ENCODE results near the gene ST6GAL2. TPM values are rescaled to one million over a fixed set of nuclear protein-coding genes. Genes with fewer than 3 reads are reported as not detected.

The ST6GAL2 gene
- polyA plus RNA-seq, 3 donors: 0.01 to 0.11 (median 0.06) TPM

- no peak overlapping the region for H3K27ac ChIP-seq (ENCODE audit: low read depth, low read length)
- 38 to 80% (median 75%) methylated on average over 7 of the region's 7 CpGs for WGBS, 3 donors
These were observed 45.9 kb downstream of the ST6GAL2 start for GRCh38 chr2:106839849-106840595.

DNA sequence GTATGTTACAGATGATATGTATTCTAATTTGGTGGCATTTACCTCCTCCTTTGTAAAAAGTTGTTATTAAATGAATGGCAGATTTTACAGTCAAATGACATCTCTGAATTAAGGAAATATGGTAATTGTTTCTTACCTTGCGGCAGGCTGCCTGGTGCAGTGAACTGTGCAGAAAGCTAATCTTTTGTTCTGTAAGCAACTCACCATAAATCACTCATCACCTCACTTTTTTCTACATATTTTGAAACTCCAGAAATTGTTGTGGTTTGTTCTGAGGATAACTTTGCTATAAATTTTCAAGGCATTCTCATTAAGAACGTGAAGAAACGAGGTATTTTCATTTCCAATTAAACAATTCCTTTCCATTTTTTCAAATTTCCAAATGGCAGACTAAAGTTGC is 52.7 kb downstream of the ST6GAL2 start:
- WGBS, 3 donors: 56 to 87% (median 62%) methylated on average over 3 of the region's 3 CpGs
- H3K27ac ChIP-seq (ENCODE audit: low read depth, low read length): no peak overlapping the region

DNA sequence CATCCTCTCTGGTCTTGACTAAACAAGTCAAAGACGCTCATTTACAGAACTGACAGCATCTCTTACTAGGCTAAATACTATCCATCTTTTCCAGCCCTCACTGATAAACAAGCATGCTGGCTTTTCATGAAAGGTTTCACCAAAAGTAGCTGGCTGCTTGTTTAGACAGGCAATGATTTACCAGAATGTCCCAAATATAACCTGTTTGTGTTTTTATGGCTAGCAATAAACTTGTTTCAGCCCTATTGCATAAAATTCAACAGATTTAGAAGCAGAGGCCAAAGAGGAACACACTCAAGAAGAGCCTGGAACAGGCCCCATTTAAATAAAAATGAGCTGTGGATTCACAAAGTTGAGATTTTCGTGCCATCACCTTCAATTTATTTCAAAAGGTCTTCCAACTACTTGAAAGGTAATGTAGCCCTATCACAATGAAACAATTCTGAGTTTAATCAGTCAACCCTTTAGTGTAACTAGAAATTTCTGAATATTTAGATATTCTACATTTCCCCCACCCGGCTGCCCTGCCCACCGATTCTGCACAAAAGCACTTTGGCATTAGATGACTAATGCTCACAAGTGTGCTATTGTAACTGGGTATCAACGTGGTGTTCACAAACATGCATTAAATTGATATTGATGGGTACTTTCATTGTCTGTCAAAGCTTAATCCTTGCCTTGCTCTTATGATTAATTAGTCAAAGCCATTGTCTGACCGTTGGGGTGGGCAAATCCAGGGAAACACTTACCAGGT is 54.0 kb downstream of the ST6GAL2 start:
- no peak overlapping the region for H3K27ac ChIP-seq (ENCODE audit: low read depth, low read length)
- WGBS, 3 donors: 71 to 76% (median 76%) methylated on average over 6 of the region's 6 CpGs

- 74 to 86% (median 80%) methylated on average over 3 of the region's 3 CpGs for WGBS, 3 donors
- no peak overlapping the region for H3K27ac ChIP-seq (ENCODE audit: low read depth, low read length)
These were observed 54.7 kb downstream of the ST6GAL2 start for GRCh38 chr2:106831241-106831640.

- WGBS, 3 donors: 94 to 95% (median 94%) methylated on average over 7 of the region's 7 CpGs
These were observed 55.8 kb downstream of the ST6GAL2 start for GRCh38 chr2:106830191-106830590.

DNA sequence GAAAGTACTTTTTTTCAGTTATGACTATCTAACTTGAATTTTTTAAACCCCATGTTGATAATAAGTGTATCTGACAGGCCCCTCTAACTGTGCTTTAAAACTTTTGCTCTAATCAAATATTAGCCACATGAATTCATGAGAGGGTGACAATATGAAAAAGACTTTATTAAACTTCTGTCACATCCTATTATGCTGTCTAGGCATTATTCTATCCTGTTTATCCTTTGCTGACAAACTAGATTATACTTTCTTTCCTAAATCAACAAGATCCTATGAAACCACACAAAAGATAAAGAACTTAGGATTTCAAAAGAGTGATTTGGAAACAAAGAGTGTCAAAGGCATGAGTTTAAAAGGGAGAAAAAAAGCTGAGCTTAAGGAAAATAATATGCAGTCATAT is 57.8 kb downstream of the ST6GAL2 start:
- H3K27ac ChIP-seq (ENCODE audit: low read depth, low read length): no peak overlapping the region

More at GRCh38 chr2:106830191-106830590, 55.8 kb downstream of the ST6GAL2 start:
- no peak overlapping the region for H3K27ac ChIP-seq (ENCODE audit: low read depth, low read length)

- 77 to 83% (median 78%) methylated on average over 3 of the region's 3 CpGs for WGBS, 3 donors
- H3K27ac ChIP-seq (ENCODE audit: low read depth, low read length): no peak overlapping the region
These were observed 58.8 kb downstream of the ST6GAL2 start for GRCh38 chr2:106827158-106827557.

DNA sequence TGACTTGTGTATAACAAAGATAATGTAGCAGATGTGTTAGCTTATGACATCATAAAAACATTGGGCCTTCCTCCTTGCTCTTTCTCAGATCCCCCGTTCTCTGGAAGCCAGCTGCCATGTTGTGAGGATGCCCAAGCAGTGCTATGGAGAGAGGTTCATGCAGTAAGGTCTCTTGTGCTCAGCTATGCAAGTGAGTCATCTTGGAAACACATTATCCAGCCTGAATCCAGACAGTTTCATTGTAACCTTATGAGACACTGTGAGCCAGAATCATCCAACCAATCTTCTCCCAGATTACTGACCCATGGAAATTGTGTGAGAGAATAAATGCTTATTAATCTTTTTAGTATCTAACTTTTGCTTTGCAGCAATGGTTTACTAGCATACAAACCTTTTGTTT is 60.8 kb downstream of the ST6GAL2 start:
- no peak overlapping the region for H3K27ac ChIP-seq (ENCODE audit: low read depth, low read length)
- WGBS, 3 donors: 80 to 89% (median 83%) methylated on average over 1 of the region's 1 CpG

DNA sequence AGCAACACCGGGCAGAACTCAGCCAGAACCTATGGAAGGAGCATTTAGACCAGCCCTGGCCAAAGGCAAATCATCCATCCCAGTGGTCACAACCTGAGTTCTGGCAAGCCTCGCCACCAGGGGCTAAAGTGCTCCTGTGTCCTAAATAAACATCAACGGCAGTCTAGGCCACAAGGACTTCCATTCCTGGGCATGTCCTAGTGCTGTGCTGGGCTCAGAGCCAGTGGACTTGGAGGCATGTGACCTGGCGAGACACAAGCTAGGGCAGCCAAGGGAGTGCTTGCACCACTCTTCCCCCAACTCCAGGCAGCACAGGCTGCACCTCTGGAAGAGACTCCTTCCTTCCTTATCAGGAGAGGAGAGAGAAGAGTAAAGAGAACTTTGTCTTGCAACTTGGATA is 69.0 kb downstream of the ST6GAL2 start:
- WGBS, 3 donors: 67 to 77% (median 76%) methylated on average over 4 of the region's 4 CpGs
- no peak overlapping the region for H3K27ac ChIP-seq (ENCODE audit: low read depth, low read length)

DNA sequence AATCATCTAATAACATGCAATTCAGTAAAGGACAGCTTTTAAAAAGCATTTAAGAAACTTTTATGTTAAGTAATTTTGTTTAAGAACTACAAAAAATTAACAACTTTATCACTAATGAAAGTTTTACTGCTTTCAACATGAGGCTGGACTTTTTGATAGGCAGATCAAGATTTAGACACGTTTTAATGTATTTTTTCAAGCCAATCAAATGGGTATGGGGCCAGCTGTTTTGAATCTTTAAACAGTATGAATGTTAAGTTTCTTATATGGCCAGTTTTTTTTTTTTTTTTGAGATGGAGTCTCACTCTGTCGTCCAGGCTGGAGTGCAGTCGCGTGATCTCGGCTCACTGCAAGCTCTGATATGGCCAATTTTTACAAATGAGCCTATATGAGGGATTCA is 73.1 kb downstream of the ST6GAL2 start:
- H3K27ac ChIP-seq (ENCODE audit: low read depth, low read length): no peak overlapping the region
- WGBS, 3 donors: 83 to 89% (median 83%) methylated on average over 5 of the region's 5 CpGs

DNA sequence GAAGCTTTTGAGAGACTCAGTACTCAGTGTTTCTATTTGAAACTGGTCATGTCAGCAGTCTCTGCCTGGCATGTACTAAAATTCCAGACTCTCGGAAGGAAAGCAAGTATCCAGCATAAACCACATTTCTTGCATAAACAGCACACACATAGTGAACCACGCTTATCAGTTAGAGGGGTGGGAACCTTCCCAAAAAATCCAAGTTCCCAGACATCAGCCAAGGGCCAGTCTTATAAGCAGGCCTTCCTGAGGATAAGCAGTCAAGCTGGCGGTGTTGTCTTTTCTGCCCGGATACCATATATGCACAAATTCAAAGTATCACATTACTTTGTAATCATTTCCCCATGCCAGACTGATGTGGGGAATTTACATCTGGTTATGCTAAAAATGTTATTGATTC is 73.6 kb downstream of the ST6GAL2 start:
- H3K27ac ChIP-seq (ENCODE audit: low read depth, low read length): no peak overlapping the region
- WGBS, 3 donors: 75 to 77% (median 76%) methylated on average over 4 of the region's 4 CpGs

- WGBS, 3 donors: 64 to 88% (median 80%) methylated on average over 2 of the region's 2 CpGs
- no peak overlapping the region for H3K27ac ChIP-seq (ENCODE audit: low read depth, low read length)
These were observed 80.3 kb downstream of the ST6GAL2 start for GRCh38 chr2:106805716-106806115.

DNA sequence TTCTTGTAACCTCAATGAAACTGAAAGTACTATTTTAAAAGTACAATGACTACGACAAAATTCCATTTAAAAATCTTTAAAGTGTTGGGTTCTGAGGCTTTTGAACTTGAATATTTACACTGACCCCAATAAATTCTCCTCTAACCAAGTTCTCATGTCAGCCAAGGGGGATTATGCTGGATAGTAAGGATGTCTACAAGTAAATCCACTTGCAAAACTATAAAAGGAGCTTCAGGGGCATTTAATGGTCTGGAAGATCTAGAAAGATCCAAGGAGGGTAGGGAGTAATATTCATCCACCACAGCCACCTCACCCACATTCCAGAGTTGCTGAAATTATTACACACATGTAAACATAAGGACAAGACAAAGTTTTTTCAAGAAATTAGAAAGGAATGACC is 81.8 kb downstream of the ST6GAL2 start:
- 57 to 87% (median 61%) methylated on average over 1 of the region's 1 CpG for WGBS, 3 donors
- H3K27ac ChIP-seq (ENCODE audit: low read depth, low read length): no peak overlapping the region

DNA sequence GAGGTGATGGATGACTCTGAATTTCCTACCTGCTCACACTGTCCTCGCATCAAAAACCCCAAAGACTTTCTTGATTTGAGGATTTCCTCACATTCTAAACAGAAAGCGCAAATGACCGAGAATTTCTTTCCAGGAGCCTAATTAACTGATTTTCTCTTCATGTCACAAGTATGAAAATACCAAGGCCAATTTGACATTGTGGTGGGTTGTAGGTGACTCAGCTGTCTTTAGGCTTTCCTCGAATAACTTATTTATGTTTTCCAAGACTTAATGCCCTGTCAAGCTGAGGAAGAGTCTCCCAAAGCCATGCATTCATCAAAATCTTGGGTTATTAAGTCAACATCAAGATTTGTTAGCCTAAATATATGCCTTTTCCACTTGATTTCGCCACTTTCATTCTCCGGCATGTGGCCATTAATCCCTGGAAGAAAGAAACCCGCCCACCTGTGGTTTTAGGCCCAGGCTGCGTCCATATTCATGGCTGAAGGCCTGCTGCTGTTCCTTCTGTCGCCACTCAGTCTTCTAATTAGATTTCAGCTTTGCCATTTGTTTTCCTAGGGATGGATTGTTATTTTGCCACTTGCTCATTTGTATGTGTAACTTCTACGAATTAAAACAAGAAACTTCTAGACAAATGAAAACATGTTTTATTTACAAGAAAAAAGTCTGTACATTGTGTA is 84.9 kb downstream of the ST6GAL2 start:
- no peak overlapping the region for H3K27ac ChIP-seq (ENCODE audit: low read depth, low read length)
- WGBS, 3 donors: 70 to 88% (median 79%) methylated on average over 10 of the region's 10 CpGs

DNA sequence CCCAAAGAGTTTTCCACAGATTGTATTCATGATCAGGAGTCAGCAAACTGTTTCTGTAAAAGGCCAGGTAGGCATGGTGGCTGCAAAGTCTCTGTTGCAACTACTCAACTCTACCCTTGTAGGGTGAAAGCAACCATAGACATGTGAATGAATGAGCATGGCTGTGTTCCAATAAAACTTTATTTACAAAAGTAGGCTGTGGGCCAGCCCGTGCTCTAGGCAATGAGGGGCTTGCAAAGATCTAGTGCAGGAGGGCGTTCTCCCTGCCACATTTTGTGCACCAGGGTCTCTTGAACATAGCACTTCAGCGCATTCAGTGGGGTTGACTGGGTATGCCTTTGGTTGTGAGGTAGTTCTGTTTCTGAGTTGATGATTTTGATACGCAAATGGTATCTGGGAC is 85.8 kb downstream of the ST6GAL2 start:
- H3K27ac ChIP-seq (ENCODE audit: low read depth, low read length): no peak overlapping the region

GRCh38 chr2:106798826-106799552 is 87.0 kb downstream of the ST6GAL2 start:
- 59 to 70% (median 66%) methylated on average over 5 of the region's 5 CpGs for WGBS, 3 donors
- no peak overlapping the region for H3K27ac ChIP-seq (ENCODE audit: low read depth, low read length)

More for the DNA sequence above, 85.8 kb downstream of the ST6GAL2 start:
- 95 to 98% (median 97%) methylated on average over 4 of the region's 4 CpGs for WGBS, 3 donors

- 77 to 91% (median 89%) methylated on average over 5 of the region's 5 CpGs for WGBS, 3 donors
- no peak overlapping the region for H3K27ac ChIP-seq (ENCODE audit: low read depth, low read length)
These were observed 88.5 kb downstream of the ST6GAL2 start for GRCh38 chr2:106797494-106797893.

- 86 to 89% (median 87%) methylated on average over 2 of the region's 2 CpGs for WGBS, 3 donors
- H3K27ac ChIP-seq (ENCODE audit: low read depth, low read length): no peak overlapping the region
These were observed 93.3 kb downstream of the ST6GAL2 start for GRCh38 chr2:106792671-106793070.

DNA sequence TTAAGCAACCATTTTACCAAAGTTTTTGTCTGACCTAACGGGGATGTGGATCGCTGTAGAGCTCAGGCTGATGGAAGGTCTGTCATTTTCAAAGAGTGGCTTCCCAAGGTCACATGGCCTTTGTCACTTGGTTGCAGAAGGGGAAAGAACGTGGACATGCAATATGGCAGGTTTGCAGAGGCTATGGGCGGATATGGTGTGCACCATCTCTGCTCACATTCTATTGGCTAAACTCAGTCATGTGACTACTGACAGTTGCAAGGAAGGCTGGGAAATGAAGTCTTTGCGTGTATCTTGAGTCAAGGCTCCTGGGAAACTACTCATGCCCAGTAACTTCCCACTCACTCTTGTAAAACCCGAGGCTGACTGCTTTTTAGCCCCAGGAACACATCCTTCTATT is 96.8 kb downstream of the ST6GAL2 start:
- no peak overlapping the region for H3K27ac ChIP-seq (ENCODE audit: low read depth, low read length)
- WGBS, 3 donors: 80 to 83% (median 80%) methylated on average over 6 of the region's 6 CpGs
